CD4-positive, alpha-beta T cell treated with Interleukin-6 at 100 ng/mL for 8 hours (primary cell): Measurements from ENCODE around the gene AFF1.
"Not testable (repeated sequence)": the region's sequence is repeated elsewhere in the genome, so short reads cannot be mapped to it uniquely, and the experiment has no call there.

Source experiments
- DNase-seq: peaks from one replicate; pipeline ENCODE4 v3.0.0-alpha.2; 2020; ENCODE audit warnings: mixed read lengths, low spot score

AFF1 gene

GRCh38 chr4:87012265-87012953 is 77.6 kb downstream of the AFF1 start:
- no peak for DNase-seq

GRCh38 chr4:87012954-87013308 is 78.1 kb downstream of the AFF1 start:
- not testable (repeated sequence) for DNase-seq

GRCh38 chr4:87014284-87014782 is 79.5 kb downstream of the AFF1 start:
- no peak for DNase-seq

GRCh38 chr4:87015416-87015815 is 80.6 kb downstream of the AFF1 start:
- DNase-seq = no peak

- no peak for DNase-seq
Measured at GRCh38 chr4:87017580-87018342, 83.0 kb downstream of the AFF1 start.

- DNase-seq = no peak
Measured at GRCh38 chr4:87018753-87019152, 83.9 kb downstream of the AFF1 start.

- no peak for DNase-seq
Measured at GRCh38 chr4:87019246-87019791, 84.5 kb downstream of the AFF1 start.

GRCh38 chr4:87019898-87020297 is 85.1 kb downstream of the AFF1 start:
- no peak for DNase-seq

- DNase-seq = no peak
Measured at GRCh38 chr4:87024201-87024600, 89.4 kb downstream of the AFF1 start.

GRCh38 chr4:87025023-87025613 is 90.3 kb downstream of the AFF1 start:
- DNase-seq = no peak

GRCh38 chr4:87025614-87026041 is 90.8 kb downstream of the AFF1 start:
- no peak for DNase-seq

GRCh38 chr4:87026800-87027495 is 92.1 kb downstream of the AFF1 start:
- DNase-seq = no peak

GRCh38 chr4:87029356-87029755 is 94.5 kb downstream of the AFF1 start:
- DNase-seq = no peak

GRCh38 chr4:87030124-87030523 is 95.3 kb downstream of the AFF1 start:
- DNase-seq = no peak

- DNase-seq = no peak
Measured at GRCh38 chr4:87030755-87031441, 96.1 kb downstream of the AFF1 start.

GRCh38 chr4:87031920-87032319 is 97.1 kb downstream of the AFF1 start:
- no peak for DNase-seq

GRCh38 chr4:87032884-87033533 is 98.2 kb downstream of the AFF1 start:
- no peak for DNase-seq

GRCh38 chr4:87033902-87034301 is 99.1 kb downstream of the AFF1 start:
- no peak for DNase-seq

GRCh38 chr4:87034527-87034926 is 99.7 kb downstream of the AFF1 start:
- DNase-seq = no peak

GRCh38 chr4:87035881-87036509 is 101.2 kb downstream of the AFF1 start:
- no peak for DNase-seq

GRCh38 chr4:87036713-87037112 is 101.9 kb downstream of the AFF1 start:
- DNase-seq = no peak
